SK-N-SH (cell line): ENCODE data around the gene VPS35L. TPM values are rescaled to one million over a fixed set of nuclear protein-coding genes. Genes with fewer than 3 reads are reported as not detected.
A peak's percentile ranks its signal among the peaks of the same experiment; 100 is the strongest.

Source experiments
- CTCF ChIA-PET: fragments of 300-600, 350-600 bp; formaldehyde crosslinking; extraction: SDS; loops from one replicate; lab custom pipeline; 2021; lab: Yijun Ruan, JAX
- POLR2A ChIA-PET: fragments of 350-600 bp; sonication (Branson Sonifier 250); formaldehyde crosslinking; extraction: SDS; loops from one replicate; lab custom pipeline; 2020; ENCODE audit warnings: antibody characterized with exemption, inconsistent platforms; lab: Yijun Ruan, JAX
- DNase-seq: peaks from one replicate; pipeline ENCODE4 v3.0.0; 2012
- H2AFZ ChIP-seq: fragments of 200-600 bp; sonication (generic); 2 replicates; pipeline ENCODE4 v1.8.1; 2016; ENCODE audit warnings: antibody characterized with exemption, mild to moderate bottlenecking, low read depth
- H3F3A ChIP-seq: fragments of 200-600 bp; sonication (generic); replicated peaks from 2 replicates; pipeline ENCODE3; 2016; ENCODE audit warnings: antibody characterized with exemption, mild to moderate bottlenecking; ENCODE audit not compliant: insufficient read depth
- H3K27ac ChIP-seq, 2 experiments: fragments of 200-500 bp in 1 of 2; fragments of 200-600 bp in 1 of 2; sonication (Bioruptor generic) in 1 of 2; sonication (generic), shearing (Covaris generic) in 1 of 2; 2 replicates each; pipeline versions ENCODE4 v1.5.1 to v1.6.1; 2014 to 2016; ENCODE audit warnings: low read depth in 2 of 2, inconsistent platforms in 1 of 2, low read length in 1 of 2, mild to moderate bottlenecking in 1 of 2, mixed read lengths in 1 of 2
- H3K27me3 ChIP-seq: fragments of 200-600 bp; sonication (generic), shearing (Covaris generic); 2 replicates; pipeline ENCODE4 v1.6.1; 2016; ENCODE audit warnings: mixed run types; ENCODE audit not compliant: insufficient read depth
- H3K36me3 ChIP-seq, 2 experiments: fragments of 200-500 bp in 1 of 2; fragments of 200-600 bp in 1 of 2; sonication (Bioruptor generic) in 1 of 2; sonication (generic) in 1 of 2; replicated peaks in 1 of 2; 2 replicates each; pipeline versions ENCODE3 to v1.5.1; 2014 to 2016; ENCODE audit warnings: low read length in 1 of 2, mild to moderate bottlenecking in 1 of 2; ENCODE audit not compliant: insufficient read depth in 2 of 2, control insufficient read depth in 1 of 2
- H3K4me1 ChIP-seq, 2 experiments: fragments of 200-500 bp in 1 of 2; fragments of 200-600 bp in 1 of 2; sonication (Bioruptor generic) in 1 of 2; sonication (generic), shearing (Covaris generic) in 1 of 2; 2 replicates each; pipeline versions ENCODE4 v1.5.1 to v1.6.1; 2014 to 2016; ENCODE audit warnings: low read depth in 1 of 2, low read length in 1 of 2, mixed run types in 1 of 2; ENCODE audit not compliant: insufficient read depth in 2 of 2, control insufficient read depth in 1 of 2
- H3K4me2 ChIP-seq: fragments of 200-600 bp; sonication (generic), shearing (Covaris generic); 2 replicates; pipeline ENCODE4 v1.6.1; 2017; ENCODE audit warnings: mixed run types
- H3K4me3 ChIP-seq, 2 experiments: fragments of 200-500 bp in 1 of 2; fragments of 200-600 bp in 1 of 2; sonication (Bioruptor generic) in 1 of 2; sonication (generic), shearing (Covaris generic) in 1 of 2; 2 replicates each; pipeline versions ENCODE4 v1.5.1 to v1.8.1; 2014 to 2016; ENCODE audit warnings: low read depth in 2 of 2, inconsistent platforms in 1 of 2, low read length in 1 of 2, mild to moderate bottlenecking in 1 of 2, mixed read lengths in 1 of 2, moderate library complexity in 1 of 2
- H3K79me2 ChIP-seq: fragments of 200-600 bp; sonication (generic); 2 replicates; pipeline ENCODE4 v1.8.1; 2017; ENCODE audit warnings: mild to moderate bottlenecking; ENCODE audit not compliant: insufficient read depth
- H3K9ac ChIP-seq: fragments of 200-600 bp; sonication (generic); 2 replicates; pipeline ENCODE4 v1.6.1; 2017; ENCODE audit warnings: mixed run types
- H3K9me2 ChIP-seq: fragments of 200-600 bp; sonication (generic); 2 replicates; pipeline ENCODE4 v1.6.1; 2017; ENCODE audit warnings: mixed run types
- H3K9me3 ChIP-seq: fragments of 200-600 bp; sonication (generic); 2 replicates; pipeline ENCODE4 v1.6.1; 2017; ENCODE audit warnings: mixed run types, mild to moderate bottlenecking, moderate library complexity
- H4K20me1 ChIP-seq: fragments of 200-600 bp; sonication (generic); 2 replicates; pipeline ENCODE4 v1.6.1; 2017; ENCODE audit warnings: mild to moderate bottlenecking, mixed run types; ENCODE audit not compliant: insufficient read depth
- FOSL2 ChIP-seq: IDR thresholded peaks from 2 replicates; pipeline ENCODE4 v1.4.0; 2012; ENCODE audit warnings: low read depth, mild to moderate bottlenecking, moderate library complexity, borderline replicate concordance
- FOXJ3 ChIP-seq: sonication (generic); formaldehyde crosslinking; IDR thresholded peaks from 2 replicates; pipeline ENCODE4 v1.5.1; 2020; ENCODE audit warnings: mild to moderate bottlenecking, missing genetic modification reagents
- FOXM1 ChIP-seq: IDR thresholded peaks from 2 replicates; pipeline ENCODE4 v1.4.0; 2012; ENCODE audit warnings: low read depth, mild to moderate bottlenecking
- GATA2 ChIP-seq: sonication (generic); formaldehyde crosslinking; IDR thresholded peaks from 2 replicates; pipeline ENCODE4 v1.5.0; 2020; ENCODE audit warnings: mild to moderate bottlenecking, missing genetic modification reagents
- IRF3 ChIP-seq: fragments of 150-350 bp; IDR thresholded peaks from 2 replicates; pipeline ENCODE4 v1.6.1; 2016; ENCODE audit warnings: mild to moderate bottlenecking, low read depth, low read length
- JUND ChIP-seq: IDR thresholded peaks from 2 replicates; pipeline ENCODE4 v1.4.0; 2012
- MEF2A ChIP-seq: IDR thresholded peaks from 2 replicates; pipeline ENCODE4 v1.4.0; 2012; ENCODE audit warnings: low read depth, borderline replicate concordance
- MXI1 ChIP-seq: IDR thresholded peaks from 2 replicates; pipeline ENCODE4 v1.6.1; 2012; ENCODE audit warnings: mild to moderate bottlenecking, low read depth, low read length, improper control_type of control experiment
- NRF1 ChIP-seq: IDR thresholded peaks from 2 replicates; pipeline ENCODE4 v1.6.1; 2012; ENCODE audit warnings: low read depth, mild to moderate bottlenecking, low read length
- RAD21 ChIP-seq: IDR thresholded peaks from 2 replicates; pipeline ENCODE4 v1.6.1; 2012; ENCODE audit warnings: mild to moderate bottlenecking, low read length
- RXRA ChIP-seq: IDR thresholded peaks from 2 replicates; pipeline ENCODE4 v1.4.0; 2012; ENCODE audit warnings: low read depth, mild to moderate bottlenecking, borderline replicate concordance
- SIN3A ChIP-seq: IDR thresholded peaks from 2 replicates; pipeline ENCODE4 v1.6.1; 2012; ENCODE audit warnings: low read depth, mild to moderate bottlenecking, low read length, moderate library complexity, borderline replicate concordance
- SMC3 ChIP-seq: IDR thresholded peaks from 2 replicates; pipeline ENCODE4 v1.6.1; 2012; ENCODE audit warnings: low read depth, low read length, improper control_type of control experiment
- TAF1 ChIP-seq: IDR thresholded peaks from 2 replicates; pipeline ENCODE4 v1.6.1; 2012; ENCODE audit warnings: low read depth, mild to moderate bottlenecking, low read length, moderate library complexity, borderline replicate concordance
- TCF12 ChIP-seq: IDR thresholded peaks from 2 replicates; pipeline ENCODE4 v1.4.0; 2012
- USF2 ChIP-seq: fragments of 150-350 bp; IDR thresholded peaks from 2 replicates; pipeline ENCODE4 v1.6.1; 2017; ENCODE audit warnings: antibody characterized with exemption, low read length, low read depth, borderline replicate concordance
- WGBS: methylation state at CpG from one replicate; pipeline ENCODE4 v1.1.6; 2017; ENCODE audit warnings: low lambda C conversion rate; 5-methylcytosine and 5-hydroxymethylcytosine counted together
- polyA plus RNA-seq, 3 experiments: library from polyadenylated mRNA; depleted of rRNA; stranded (reverse); fragments of >200 nt; gene quantifications; 2 replicates each; pipeline ENCODE4 v1.2.3, GENCODE V29; 2012
- TF ChIP-seq, protein P1 (sequence below): IDR thresholded peaks from 2 replicates; pipeline ENCODE4 v1.4.0; 2012; ENCODE audit warnings: low read depth, borderline replicate concordance
- TF ChIP-seq, protein P2 (sequence below): fragments of 200-600 bp; sonication (generic); IDR thresholded peaks from 2 replicates; pipeline ENCODE4 v1.6.1; 2017; ENCODE audit warnings: antibody characterized with exemption, mild to moderate bottlenecking, moderate library complexity

Gene VPS35L
- polyA plus RNA-seq, 1 of the 3 experiments (the other 2 are of a cell fraction): 35.3 TPM

- H3K36me3 ChIP-seq: peaks cover 15 to 22% of the 10 kb centered on the region in 2 experiments
- CTCF ChIA-PET: interaction anchor here (0.7 to 1.3 kb wide), 2 partner anchors 187 to 190 kb away, joined by 3 read pairs; partner anchors contain the start of gene GPRC5B
- H3K79me2 ChIP-seq: peaks cover 8% of the 10 kb centered on the region; the same call in 1 of the 2 replicates
- peaks cover 24% of the 10 kb centered on the region for H3F3A ChIP-seq
- TF ChIP-seq SMC3 (no peak), NRF1 (no peak), TAF1 (no peak), GATA2 (CRISPR knock-in tag) (no peak), RXRA (no peak), RAD21 (no peak), IRF3 (no peak), MEF2A (no peak), MXI1 (no peak), USF2 (no peak), JUND (no peak), FOSL2 (no peak), FOXM1 (no peak), TCF12 (no peak), SIN3A (no peak), FOXJ3 (CRISPR knock-in tag) (no peak)
- TF ChIP-seq, protein P1, sequence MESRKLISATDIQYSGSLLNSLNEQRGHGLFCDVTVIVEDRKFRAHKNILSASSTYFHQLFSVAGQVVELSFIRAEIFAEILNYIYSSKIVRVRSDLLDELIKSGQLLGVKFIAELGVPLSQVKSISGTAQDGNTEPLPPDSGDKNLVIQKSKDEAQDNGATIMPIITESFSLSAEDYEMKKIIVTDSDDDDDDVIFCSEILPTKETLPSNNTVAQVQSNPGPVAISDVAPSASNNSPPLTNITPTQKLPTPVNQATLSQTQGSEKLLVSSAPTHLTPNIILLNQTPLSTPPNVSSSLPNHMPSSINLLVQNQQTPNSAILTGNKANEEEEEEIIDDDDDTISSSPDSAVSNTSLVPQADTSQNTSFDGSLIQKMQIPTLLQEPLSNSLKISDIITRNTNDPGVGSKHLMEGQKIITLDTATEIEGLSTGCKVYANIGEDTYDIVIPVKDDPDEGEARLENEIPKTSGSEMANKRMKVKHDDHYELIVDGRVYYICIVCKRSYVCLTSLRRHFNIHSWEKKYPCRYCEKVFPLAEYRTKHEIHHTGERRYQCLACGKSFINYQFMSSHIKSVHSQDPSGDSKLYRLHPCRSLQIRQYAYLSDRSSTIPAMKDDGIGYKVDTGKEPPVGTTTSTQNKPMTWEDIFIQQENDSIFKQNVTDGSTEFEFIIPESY: no peak
- TF ChIP-seq, protein P2, sequence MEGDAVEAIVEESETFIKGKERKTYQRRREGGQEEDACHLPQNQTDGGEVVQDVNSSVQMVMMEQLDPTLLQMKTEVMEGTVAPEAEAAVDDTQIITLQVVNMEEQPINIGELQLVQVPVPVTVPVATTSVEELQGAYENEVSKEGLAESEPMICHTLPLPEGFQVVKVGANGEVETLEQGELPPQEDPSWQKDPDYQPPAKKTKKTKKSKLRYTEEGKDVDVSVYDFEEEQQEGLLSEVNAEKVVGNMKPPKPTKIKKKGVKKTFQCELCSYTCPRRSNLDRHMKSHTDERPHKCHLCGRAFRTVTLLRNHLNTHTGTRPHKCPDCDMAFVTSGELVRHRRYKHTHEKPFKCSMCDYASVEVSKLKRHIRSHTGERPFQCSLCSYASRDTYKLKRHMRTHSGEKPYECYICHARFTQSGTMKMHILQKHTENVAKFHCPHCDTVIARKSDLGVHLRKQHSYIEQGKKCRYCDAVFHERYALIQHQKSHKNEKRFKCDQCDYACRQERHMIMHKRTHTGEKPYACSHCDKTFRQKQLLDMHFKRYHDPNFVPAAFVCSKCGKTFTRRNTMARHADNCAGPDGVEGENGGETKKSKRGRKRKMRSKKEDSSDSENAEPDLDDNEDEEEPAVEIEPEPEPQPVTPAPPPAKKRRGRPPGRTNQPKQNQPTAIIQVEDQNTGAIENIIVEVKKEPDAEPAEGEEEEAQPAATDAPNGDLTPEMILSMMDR: no peak
- H2AFZ ChIP-seq: no peak overlapping the region
- H4K20me1 ChIP-seq: peaks cover 23% of the 10 kb centered on the region
- no peaks in the 10 kb centered on the region for H3K9me2 ChIP-seq
- H3K4me3 ChIP-seq: no peak overlapping the region
- H3K27ac ChIP-seq: peak overlapping the region; percentile 56 to 62
- no peak for DNase-seq
- H3K4me1 ChIP-seq: peaks cover 16% of the 10 kb centered on the region in 2 experiments
- H3K27me3 ChIP-seq: no peaks in the 10 kb centered on the region
- 97% methylated on average over 12 of the region's 15 CpGs for WGBS
- POLR2A ChIA-PET: interaction anchor here (1.0 kb wide), 1 partner anchor 21 kb away, joined by 3 read pairs; the partner anchor contains the start of genes IQCK and KNOP1
- H3K9me3 ChIP-seq: no peaks in the 10 kb centered on the region
- H3K4me2 ChIP-seq: no peak overlapping the region
- H3K9ac ChIP-seq: no peak overlapping the region
These were observed 141.5 kb downstream of the VPS35L start for GRCh38 chr16:19696961-19697360.
